ENCODE data around the gene ERCC6L2. TPM values are rescaled to one million over a fixed set of nuclear protein-coding genes. Genes with fewer than 3 reads are reported as not detected.

ERCC6L2 gene
- total RNA-seq, 2 experiments from 2014 or later = 32.9 to 33.1 TPM

DNA sequence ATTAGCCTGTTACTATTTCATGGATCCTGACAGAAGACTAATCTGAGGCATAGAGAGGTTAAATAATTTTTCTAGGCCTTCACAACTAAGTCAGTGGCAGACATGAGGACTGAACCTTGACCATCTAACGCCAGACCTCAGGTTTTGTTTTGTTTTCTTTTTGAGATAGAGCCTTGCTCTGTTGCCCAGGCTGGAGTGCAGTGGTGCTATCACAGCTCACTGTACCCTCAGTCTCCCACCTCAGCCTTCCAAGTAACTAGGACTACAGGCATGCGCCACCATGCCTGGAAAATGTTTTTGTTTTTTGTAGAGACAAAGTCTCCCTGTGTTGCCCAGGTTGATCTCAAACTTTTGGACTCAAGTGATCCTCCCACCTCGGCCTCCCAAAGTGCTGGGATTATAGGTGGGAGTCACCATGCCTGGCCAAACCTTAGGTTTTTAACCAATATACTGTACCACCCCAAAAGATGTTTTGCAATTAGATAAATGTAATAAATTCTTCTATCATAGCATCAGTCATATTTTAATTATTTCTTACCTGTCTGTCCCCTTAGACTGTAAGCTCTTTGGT is 35.4 kb downstream of the ERCC6L2 start:
- POLR2A ChIA-PET = no interaction called here
- CTCF ChIA-PET = no interaction called here

- POLR2A ChIA-PET = no interaction called here
- CTCF ChIA-PET = no interaction called here
Measured at GRCh38 chr9:95912773-95913172, 37.3 kb downstream of the ERCC6L2 start.

GRCh38 chr9:95920017-95920416 is 44.5 kb downstream of the ERCC6L2 start:
- POLR2A ChIA-PET = no interaction called here
- CTCF ChIA-PET = no interaction called here

DNA sequence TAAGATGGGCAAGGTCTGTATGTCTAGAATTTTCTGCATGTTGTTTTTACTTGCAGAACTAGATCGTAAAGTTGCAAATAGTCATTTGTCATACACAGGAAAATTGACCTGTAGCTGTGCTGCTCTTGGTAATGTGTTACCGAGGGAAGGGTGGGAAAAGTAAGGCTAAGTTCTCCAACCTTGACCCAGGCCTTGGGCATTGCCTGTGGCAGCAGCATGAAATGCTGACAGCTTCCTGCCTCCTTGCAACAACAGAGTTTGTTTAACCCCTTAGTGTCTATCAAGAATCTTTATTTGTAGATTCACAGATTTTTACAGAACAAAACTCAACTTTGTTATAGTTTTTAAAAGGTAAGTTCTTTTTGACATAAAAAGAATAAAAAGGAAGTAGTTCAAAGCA is 48.3 kb downstream of the ERCC6L2 start:
- CTCF ChIA-PET = no interaction called here

GRCh38 chr9:95924987-95925386 is 49.5 kb downstream of the ERCC6L2 start:
- ChIA-PET POLR2A (no interaction called here), CTCF (no interaction called here)

More for the DNA sequence above, 48.3 kb downstream of the ERCC6L2 start:
- POLR2A ChIA-PET = no interaction called here

GRCh38 chr9:95927271-95928004 is 51.9 kb downstream of the ERCC6L2 start:
- POLR2A ChIA-PET = no interaction called here
- CTCF ChIA-PET = no interaction called here

GRCh38 chr9:95930277-95930676 is 54.8 kb downstream of the ERCC6L2 start:
- ChIA-PET POLR2A (no interaction called here), CTCF (no interaction called here)

DNA sequence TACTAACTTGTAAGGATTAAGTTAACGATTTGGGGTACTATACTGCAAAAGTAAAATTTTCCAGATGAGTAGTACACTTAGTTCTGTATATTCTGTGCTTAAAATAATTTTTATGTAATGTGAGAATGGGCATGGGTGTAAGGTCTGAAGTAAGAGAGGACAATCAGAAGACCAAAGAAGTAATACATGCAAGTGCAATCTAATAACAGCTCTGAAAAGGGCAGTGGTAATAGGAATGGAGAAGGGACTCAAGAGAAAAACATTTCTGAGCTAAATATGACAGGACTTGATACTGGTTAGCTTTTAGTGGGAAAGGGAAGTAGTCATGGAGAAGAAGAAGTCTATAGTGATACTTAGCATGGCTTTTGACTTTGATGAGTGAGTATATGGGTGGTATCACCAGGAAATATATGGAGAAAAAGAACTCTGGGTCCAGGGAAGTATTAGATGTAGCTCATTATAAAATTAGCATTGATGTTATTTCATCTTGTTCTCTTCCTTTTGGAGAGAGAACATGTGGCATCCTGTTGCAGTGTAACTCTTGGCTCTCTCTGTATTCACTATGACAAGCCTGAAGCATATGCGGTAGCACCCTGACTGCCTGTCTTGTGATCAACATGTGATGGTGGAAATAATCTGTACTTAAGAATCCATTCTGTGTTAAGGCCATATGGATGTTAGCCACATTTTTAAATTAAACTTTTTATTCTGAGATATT is 60.5 kb downstream of the ERCC6L2 start:
- POLR2A ChIA-PET = no interaction called here
- CTCF ChIA-PET = no interaction called here

- CTCF ChIA-PET = no interaction called here
- POLR2A ChIA-PET = no interaction called here
Measured at GRCh38 chr9:95936579-95937075, 61.1 kb downstream of the ERCC6L2 start.

GRCh38 chr9:95937131-95937530 is 61.6 kb downstream of the ERCC6L2 start:
- ChIA-PET CTCF (no interaction called here), POLR2A (no interaction called here)

DNA sequence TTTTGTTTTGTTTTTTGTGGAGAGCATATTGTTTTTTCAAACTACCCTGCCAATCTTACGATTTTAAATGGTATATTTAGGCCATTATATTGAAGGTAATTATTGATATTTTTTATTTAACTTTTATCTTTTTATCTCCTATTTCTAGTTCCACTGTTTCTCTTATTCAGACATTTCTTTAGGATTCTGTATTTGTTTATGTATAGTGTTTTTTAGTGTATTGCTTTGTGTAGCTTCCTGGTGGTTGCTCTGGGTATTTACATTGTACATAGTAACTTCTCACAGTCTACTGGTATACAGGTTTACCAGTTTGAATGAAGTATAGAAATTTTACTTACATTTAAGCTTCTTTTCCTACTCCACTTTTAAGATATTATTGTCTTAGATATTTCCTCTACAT is 63.2 kb downstream of the ERCC6L2 start:
- CTCF ChIA-PET = no interaction called here
- POLR2A ChIA-PET = no interaction called here

GRCh38 chr9:95939472-95939871 is 64.0 kb downstream of the ERCC6L2 start:
- POLR2A ChIA-PET = no interaction called here

DNA sequence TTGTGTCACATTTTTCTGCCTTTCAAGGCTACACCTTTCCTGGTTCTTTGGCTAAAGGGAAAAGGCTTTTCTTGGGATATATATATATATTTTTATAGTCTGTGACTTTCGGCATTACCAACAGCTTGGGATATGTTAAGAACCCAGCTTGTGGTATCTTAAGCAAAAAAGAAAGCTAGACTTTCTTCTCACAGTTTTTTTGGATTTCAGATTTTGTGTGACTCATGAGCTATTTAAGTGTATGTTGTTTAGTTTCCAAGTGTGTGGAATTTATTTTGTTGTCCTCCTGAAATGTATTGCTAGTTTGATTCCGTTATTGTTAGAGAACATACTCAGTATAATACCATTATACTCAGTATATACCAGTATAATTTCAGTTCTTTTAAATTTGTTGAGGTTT is 64.8 kb downstream of the ERCC6L2 start:
- POLR2A ChIA-PET = no interaction called here
- CTCF ChIA-PET = no interaction called here

More at GRCh38 chr9:95939472-95939871, 64.0 kb downstream of the ERCC6L2 start:
- CTCF ChIA-PET = no interaction called here

DNA sequence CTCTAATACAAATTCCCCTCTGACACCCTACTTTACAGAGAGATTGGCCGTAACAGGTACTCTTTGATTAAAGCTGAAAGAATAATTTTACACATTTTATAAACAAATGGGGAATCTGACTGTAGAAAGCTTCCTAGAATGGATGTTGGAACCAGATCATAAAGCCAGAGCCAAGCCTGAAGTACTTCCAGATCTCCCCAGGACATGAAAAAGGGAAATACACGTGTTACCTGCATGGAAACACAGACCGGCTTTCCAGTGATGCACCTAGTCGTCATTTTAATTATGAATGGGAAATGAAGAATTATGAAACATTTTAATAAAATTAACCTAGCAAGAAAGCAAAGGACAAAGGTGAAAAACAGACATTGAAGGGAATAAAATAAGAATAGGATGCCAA is 66.5 kb downstream of the ERCC6L2 start:
- ChIA-PET CTCF (no interaction called here), POLR2A (no interaction called here)

DNA sequence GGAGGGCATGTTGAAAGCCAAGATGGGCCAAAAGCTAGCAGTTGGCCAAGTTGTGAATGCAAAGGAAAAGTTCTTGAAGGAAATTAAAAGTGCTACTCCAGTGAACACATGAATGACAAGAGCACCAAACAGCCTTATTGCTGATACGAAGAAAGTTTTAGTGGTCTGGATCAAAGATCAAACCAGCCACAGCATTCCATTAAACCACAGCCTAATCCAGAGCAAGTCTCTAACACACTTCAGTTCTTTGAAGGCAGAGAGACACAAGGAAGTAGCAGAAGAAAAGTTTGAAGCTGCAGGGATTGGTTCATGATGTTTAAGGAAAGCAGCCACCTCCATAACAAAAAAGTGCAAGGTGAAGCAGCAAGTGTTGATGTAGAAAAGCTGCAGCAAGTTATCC is 71.6 kb downstream of the ERCC6L2 start:
- ChIA-PET CTCF (interaction anchor here (1.3 kb wide), 1 partner anchor 271 kb away, joined by 4 read pairs; no protein-coding TSS in a partner anchor), POLR2A (no interaction called here)

DNA sequence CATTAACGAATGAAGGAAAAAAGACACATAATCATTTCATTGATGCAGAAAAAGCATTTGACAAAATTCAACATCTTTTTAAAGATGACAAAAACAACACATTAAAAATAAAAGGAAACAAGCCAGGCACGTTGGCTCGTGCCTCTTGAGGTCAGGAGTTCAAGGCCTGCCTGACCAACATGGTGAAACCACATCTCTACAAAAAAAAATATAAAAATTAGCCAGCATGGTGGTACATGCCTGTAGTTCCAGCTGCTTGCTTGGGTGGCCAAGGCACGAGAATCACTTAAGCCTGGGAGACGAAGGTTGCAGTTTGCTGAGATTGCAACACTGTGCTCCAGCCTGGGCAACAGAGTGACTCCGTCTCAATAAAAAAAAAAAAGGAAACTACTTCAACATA is 77.0 kb downstream of the ERCC6L2 start:
- CTCF ChIA-PET = no interaction called here
- POLR2A ChIA-PET = no interaction called here

- CTCF ChIA-PET = no interaction called here
- POLR2A ChIA-PET = no interaction called here
Measured at GRCh38 chr9:95953986-95954385, 78.5 kb downstream of the ERCC6L2 start.

DNA sequence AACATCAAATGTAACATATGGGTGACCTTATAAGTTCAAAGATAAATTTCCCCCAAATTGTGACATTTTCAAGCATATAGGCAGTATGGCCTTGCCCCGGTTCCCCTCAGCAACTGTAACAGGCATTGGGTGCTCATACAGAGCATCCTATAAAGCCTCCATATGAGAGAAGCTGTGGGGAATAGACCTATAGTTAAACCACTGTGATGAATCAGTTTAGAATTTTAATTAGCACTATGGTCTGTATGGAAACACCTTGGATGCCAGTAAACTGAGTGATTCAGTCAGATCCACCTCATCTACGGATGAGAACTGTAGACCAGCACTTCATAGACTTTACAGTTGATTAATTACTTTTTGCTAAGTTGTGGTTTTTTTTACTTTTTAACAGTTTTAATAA is 79.4 kb downstream of the ERCC6L2 start:
- CTCF ChIA-PET = no interaction called here

GRCh38 chr9:95962936-95963335 is 87.4 kb downstream of the ERCC6L2 start:
- ChIA-PET CTCF (no interaction called here), POLR2A (no interaction called here)

More for the DNA sequence above, 79.4 kb downstream of the ERCC6L2 start:
- POLR2A ChIA-PET = no interaction called here

DNA sequence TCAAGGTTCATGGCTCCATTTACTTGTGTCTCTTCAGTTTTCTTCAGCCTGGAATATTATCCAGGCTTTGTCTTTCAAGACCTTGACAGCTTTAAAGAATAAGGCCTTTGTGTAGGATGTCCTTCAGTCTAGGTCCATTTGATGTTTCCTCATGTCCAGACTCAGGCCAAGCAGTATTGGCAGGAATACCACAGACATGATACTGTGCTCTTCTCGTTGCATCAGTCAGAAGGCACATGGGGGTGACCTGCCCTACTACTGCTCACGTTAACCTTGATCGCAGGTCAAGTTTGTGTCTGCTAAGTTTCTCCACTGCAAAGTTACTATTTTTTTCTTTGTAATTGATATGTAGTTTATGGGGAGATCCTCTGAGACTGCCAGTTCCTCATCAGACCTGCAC is 88.2 kb downstream of the ERCC6L2 start:
- POLR2A ChIA-PET = no interaction called here
- CTCF ChIA-PET = no interaction called here

DNA sequence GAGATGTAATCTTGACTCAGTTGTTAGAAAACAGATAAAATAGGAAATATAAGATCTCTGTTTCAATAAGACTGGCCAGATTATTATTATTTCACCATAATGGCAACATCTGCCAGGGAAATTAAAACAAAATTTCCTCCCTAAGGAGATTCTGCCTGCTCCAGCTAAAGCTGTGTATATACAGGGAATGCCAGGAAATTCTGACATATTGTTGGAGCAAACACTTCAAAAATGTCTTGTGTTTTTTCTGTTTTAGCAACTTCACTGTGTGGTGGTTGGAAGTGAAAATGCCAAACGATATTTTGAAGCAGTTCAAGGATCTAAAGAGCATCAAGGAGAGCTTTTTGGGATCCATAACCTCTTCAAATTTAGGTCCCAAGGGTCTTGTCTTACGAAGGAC is 90.8 kb downstream of the ERCC6L2 start:
- ChIA-PET POLR2A (no interaction called here), CTCF (no interaction called here)
